ENCODE measurements around the gene NPW.
"Not testable (repeated sequence)": the region's sequence is repeated elsewhere in the genome, so short reads cannot be mapped to it uniquely, and the experiment has no call there.

The NPW gene

GRCh38 chr16:2002406-2003230 is 17.0 kb upstream of the NPW start:
- DNase-seq: no peak

GRCh38 chr16:2003231-2003826 is 16.3 kb upstream of the NPW start:
- no peak for DNase-seq

GRCh38 chr16:2003827-2004641 is 15.6 kb upstream of the NPW start:
- peak; percentile 78 for DNase-seq

GRCh38 chr16:2004795-2005517 is 14.6 kb upstream of the NPW start:
- DNase-seq: no peak

GRCh38 chr16:2005646-2006045 is 13.9 kb upstream of the NPW start:
- no peak for DNase-seq

- DNase-seq: no peak
Observed at GRCh38 chr16:2006317-2006716, 13.3 kb upstream of the NPW start.

- no peak for DNase-seq
Observed at GRCh38 chr16:2007081-2007836, 12.3 kb upstream of the NPW start.

- no peak for DNase-seq
Observed at GRCh38 chr16:2008009-2008526, 11.5 kb upstream of the NPW start.

GRCh38 chr16:2008631-2009163 is 10.9 kb upstream of the NPW start:
- DNase-seq: no peak

- no peak for DNase-seq
Observed at GRCh38 chr16:2009164-2009711, 10.3 kb upstream of the NPW start.

- peak; percentile 66 for DNase-seq
Observed at GRCh38 chr16:2009791-2010510, 9.6 kb upstream of the NPW start, which contains the start of gene ZNF598. ZNF598 (minus strand) TSS chr16:2009821.

- DNase-seq: not testable (repeated sequence)
Observed at GRCh38 chr16:2011726-2012125, 7.9 kb upstream of the NPW start.

GRCh38 chr16:2013527-2013926 is 6.1 kb upstream of the NPW start:
- no peak for DNase-seq

GRCh38 chr16:2015117-2015946 is 4.3 kb upstream of the NPW start:
- DNase-seq: no peak

GRCh38 chr16:2015947-2016208 is 3.7 kb upstream of the NPW start:
- DNase-seq: no peak

GRCh38 chr16:2016407-2016922 is 3.1 kb upstream of the NPW start:
- no peak for DNase-seq

- DNase-seq: no peak
Observed at GRCh38 chr16:2019921-2020831, 591 bp downstream of the NPW start.

- no peak for DNase-seq
Observed at GRCh38 chr16:2022723-2023091, 3.1 kb downstream of the NPW start.

Measured in NCI-H1105 treated with DMSO at 0.1 percent for 48 hours (cell line).